KG1 (cell line): Measurements from ENCODE around the gene OPCML.

Experiments used
- DNase-seq: peaks from one replicate; lab custom pipeline; 2025; lab: John Stamatoyannopoulos, UW

Gene OPCML

DNA sequence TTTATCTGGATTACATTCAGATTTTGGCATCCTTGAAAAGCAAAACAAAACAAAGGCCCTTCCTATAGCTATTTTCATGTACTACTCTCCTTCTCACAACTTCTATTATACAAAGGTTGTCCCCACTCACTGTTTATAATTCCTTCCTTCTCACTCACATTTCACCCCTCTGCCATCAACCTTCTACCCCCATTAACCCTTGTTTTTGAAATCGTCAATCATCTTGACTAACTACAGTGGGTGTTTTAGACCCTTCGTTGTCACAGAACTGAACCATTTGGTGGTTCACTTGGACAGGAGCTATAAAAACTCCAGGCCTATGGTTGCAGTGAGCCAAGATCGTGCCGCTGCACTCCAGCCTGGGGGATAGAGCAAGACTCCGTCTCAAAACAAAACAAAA is 639.4 kb downstream of the OPCML start:
- DNase-seq, result no peak

DNA sequence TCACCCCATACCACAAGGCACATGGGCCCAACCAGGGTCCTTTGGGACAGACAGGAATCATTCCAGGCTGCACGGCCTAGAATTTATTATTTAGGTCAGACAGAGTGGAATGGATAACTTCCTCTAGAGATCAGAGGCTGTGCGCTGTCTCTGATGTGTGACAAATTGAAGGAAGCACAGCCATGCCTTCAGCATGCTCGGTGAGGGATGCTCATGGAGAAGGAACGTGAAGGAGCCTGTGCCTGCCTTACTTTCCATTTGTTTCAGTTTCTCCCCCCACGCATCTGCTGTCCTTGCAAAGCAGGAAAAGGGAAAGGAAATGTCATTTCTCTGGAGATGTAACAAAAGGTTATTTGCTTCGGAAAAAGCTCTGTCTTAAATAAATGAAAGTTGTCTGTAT is 644.1 kb downstream of the OPCML start:
- no peak for DNase-seq

DNA sequence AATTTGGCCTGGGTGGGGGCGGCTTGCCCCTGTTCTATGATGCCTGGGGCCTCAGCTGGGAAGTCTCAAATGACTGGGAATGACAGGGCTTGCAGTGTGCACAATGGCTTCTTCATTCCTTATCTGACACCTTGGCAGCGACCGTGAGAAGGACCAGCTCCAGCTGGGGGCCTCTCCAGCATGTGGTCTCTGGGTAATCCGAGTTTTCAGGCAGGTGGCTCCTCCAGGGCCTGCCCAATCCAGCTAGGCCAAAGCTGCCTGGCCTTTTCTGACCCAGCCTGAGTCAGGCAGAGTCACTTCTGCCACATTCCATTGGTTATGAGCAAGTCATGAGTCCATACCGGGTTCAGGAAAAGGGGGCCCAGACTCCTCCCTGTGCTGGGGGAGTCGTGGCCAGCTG is 646.0 kb downstream of the OPCML start:
- no peak for DNase-seq

DNA sequence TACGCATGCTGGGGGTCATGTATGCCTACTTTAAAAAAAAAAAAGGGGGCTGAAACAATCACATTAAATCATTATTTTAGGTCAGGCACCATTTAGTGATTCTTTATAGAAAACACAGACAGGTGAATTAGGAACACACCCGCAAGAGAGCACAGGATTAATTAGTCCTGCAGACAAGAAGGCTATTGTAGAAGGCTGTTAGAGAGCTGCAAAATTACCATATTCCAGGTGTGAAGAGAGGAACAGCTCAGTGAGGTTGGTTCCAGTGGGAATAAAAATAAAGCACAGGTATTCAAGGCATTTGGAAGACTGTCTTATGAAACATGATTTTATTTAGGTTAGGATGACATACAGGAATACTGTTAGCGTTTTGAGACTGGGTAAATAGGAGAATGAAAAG is 649.1 kb downstream of the OPCML start:
- DNase-seq, result no peak

- DNase-seq, result no peak
Observed at GRCh38 chr11:132881622-132882021, 650.7 kb downstream of the OPCML start.

- no peak for DNase-seq
Observed at GRCh38 chr11:132878111-132878510, 654.2 kb downstream of the OPCML start.

GRCh38 chr11:132876705-132877104 is 655.6 kb downstream of the OPCML start:
- no peak for DNase-seq

DNA sequence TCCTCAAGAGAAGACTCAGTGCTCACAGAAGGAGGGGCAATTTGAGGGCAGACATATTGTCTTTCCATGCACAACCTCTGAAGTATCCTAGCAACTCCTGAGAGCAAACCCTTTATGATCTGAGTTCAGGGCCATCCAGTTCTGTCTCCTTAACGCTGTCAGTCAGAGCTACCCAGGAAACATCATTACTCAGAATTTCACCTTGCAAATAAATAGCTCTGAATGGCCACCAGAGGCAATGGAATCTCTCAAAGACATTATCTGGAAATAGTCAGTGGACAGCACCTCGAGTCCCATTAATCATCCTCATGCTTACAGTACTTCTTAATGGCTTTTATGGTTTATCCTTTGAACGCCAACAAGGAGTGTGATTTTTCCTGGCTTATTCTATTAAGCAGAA is 656.1 kb downstream of the OPCML start:
- no peak for DNase-seq

- no peak for DNase-seq
Observed at GRCh38 chr11:132874638-132875037, 657.7 kb downstream of the OPCML start.

DNA sequence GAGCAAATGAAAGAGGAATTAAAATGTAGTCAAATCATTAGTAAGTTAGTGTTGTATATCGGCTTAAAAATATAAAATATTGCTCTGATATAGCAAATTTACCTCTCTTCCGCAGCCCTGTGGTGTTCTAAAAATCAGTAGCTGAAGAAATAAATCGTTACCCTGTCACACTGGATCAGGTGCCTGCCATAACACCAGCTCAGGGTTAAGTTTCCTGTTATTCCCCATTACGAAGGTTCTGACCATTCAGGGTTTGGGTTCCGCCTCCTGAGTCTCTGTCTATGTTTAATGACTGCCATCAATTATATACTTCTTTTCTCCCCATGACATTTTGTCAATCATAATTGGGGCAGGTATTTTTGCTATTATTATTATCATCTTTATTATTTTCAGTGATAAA is 658.5 kb downstream of the OPCML start:
- no peak for DNase-seq

DNA sequence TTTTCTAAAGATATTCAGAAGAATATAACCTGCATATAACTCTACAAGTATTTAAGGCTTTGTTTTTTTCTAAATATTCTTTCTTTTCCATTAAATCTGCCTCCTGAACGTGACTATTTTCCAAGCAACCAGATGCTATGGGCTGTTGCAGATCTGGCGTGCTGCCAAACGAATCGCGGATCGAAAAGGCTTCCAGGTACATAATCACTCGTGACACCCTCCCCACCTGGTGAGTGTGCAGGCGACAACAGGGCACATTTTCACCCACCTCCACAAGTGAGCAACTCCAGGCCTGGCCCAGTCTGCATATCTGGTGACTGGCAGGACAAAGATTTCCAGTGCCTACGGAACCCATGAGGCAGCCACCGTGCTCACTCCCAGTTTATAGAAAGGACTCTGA is 660.1 kb downstream of the OPCML start:
- DNase-seq, result no peak

- DNase-seq, result no peak
Observed at GRCh38 chr11:132866783-132867545, 665.3 kb downstream of the OPCML start.

- DNase-seq, result no peak
Observed at GRCh38 chr11:132865623-132866022, 666.7 kb downstream of the OPCML start.

GRCh38 chr11:132864811-132865576 is 667.3 kb downstream of the OPCML start:
- no peak for DNase-seq

- DNase-seq, result no peak
Observed at GRCh38 chr11:132862933-132863332, 669.4 kb downstream of the OPCML start.

- no peak for DNase-seq
Observed at GRCh38 chr11:132862137-132862536, 670.2 kb downstream of the OPCML start.

DNA sequence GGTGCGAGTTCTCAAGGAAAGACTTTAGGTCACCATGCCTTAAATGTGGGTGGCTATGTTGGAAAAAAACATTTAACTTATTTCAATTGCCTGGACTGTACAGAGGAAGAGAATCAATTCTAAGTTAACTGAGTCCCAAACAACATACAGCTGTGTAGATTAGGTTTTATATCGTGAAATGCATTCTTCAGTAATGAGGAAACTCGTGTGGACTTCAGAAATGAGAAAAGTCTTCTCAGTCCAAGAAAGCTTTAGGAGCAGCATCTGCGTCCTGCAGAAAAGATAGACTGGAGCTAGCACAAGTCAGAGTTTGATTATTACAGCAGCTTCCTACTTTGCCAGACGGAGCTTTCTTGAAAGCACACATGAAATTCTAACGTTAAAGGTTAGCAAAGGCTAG is 673.0 kb downstream of the OPCML start:
- no peak for DNase-seq

DNA sequence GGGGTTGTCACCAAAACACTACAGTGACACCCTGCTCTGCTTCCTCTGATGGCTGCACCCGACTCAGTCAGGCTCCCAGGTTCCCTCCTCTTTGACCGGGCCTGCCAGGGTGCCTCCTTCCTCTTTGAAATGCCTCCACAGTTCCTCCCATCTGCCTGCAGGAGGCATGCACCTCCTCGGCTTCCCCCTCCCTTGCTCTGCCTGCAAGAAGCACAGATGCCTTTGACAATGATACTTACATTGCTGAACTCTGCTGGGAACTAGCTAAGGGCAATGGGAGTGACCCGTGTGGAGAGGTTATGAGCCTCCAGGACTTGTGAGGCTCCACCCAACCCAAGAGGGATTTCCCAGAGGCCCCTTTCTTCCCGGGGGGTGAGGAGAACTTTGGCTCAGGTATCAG is 674.1 kb downstream of the OPCML start:
- DNase-seq, result no peak

GRCh38 chr11:132856032-132856431 is 676.3 kb downstream of the OPCML start:
- DNase-seq, result no peak

GRCh38 chr11:132855516-132855915 is 676.8 kb downstream of the OPCML start:
- no peak for DNase-seq

GRCh38 chr11:132853886-132854285 is 678.4 kb downstream of the OPCML start:
- no peak for DNase-seq

DNA sequence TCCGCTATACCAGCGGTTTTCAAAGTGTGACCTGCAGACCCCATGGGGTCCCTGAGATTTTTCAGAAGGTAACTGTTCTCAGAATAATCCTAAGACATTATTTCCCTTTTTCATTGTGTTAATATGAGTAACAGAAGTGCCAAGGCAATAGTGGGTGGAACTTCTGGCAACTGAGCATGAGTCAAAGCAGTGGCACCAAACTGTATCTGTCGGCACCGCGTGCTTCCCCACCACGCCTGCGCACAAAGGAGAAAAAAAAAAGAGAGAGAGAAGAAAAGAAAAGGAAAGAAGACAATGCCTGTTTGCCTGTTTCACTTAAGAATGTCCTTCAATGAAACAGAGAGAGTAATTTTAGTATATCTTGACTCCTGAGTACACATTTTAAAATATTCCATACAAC is 679.9 kb downstream of the OPCML start:
- DNase-seq, result no peak

- DNase-seq, result no peak
Observed at GRCh38 chr11:132851247-132851646, 681.1 kb downstream of the OPCML start.

DNA sequence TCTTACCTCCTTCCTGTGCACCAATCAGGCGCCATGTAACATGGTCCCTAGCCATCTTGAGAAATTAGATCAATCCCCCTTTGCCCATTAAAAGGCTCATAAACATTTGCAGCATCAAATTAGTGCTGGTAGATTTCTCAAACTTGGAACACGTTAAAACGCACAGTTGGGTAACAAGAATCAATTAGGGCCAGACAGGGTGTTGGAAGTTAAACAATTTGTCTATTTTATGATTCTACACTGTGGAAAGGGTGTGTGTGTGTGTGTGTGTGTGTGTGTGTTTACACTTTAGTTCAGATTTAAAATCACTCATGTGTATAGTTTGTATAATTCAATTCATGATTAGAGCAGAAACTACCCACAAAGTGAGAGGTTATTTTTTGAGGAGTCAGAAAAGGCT is 682.0 kb downstream of the OPCML start:
- no peak for DNase-seq
